Large intestine (tissue), 3 donors: Measurements from ENCODE around the gene TOR1B. TPM values are rescaled to one million over a fixed set of nuclear protein-coding genes. Genes with fewer than 3 reads are reported as not detected.
"Not testable (repeated sequence)": the region's sequence is repeated elsewhere in the genome, so short reads cannot be mapped to it uniquely, and the experiment has no call there.

Source experiments
- DNase-seq, 2 donors: peaks; one replicate each; pipeline versions ENCODE4 v3.0.0 to v3.0.0-alpha.2; 2013
- H3K27ac ChIP-seq: one replicate; pipeline ENCODE4 v1.5.1; 2013; ENCODE audit warnings: low read length
- H3K27me3 ChIP-seq: 2 replicates; pipeline ENCODE4 v1.6.1; 2013; ENCODE audit warnings: low read length; ENCODE audit not compliant: control insufficient read depth, insufficient read depth
- H3K36me3 ChIP-seq: 2 replicates; pipeline ENCODE4 v1.6.1; 2013; ENCODE audit warnings: low read length; ENCODE audit not compliant: control insufficient read depth, insufficient read depth
- H3K4me1 ChIP-seq: one replicate; pipeline ENCODE4 v1.6.1; 2013; ENCODE audit warnings: low read length; ENCODE audit not compliant: control insufficient read depth, insufficient read depth
- H3K4me3 ChIP-seq: one replicate; pipeline ENCODE4 v1.5.1; 2013; ENCODE audit warnings: low read length
- H3K9me3 ChIP-seq: one replicate; pipeline ENCODE4 v1.6.1; 2013; ENCODE audit warnings: mild to moderate bottlenecking, low read depth, low read length, moderate library complexity; ENCODE audit not compliant: control insufficient read depth
- WGBS: methylation state at CpG from one replicate; pipeline ENCODE4 v1.1.5; 2013; ENCODE audit warnings: low lambda C conversion rate; ENCODE audit not compliant: insufficient coverage; 5-methylcytosine and 5-hydroxymethylcytosine counted together
- polyA plus RNA-seq: library from polyadenylated mRNA; unstranded; fragments of 120-200 nt; gene quantifications from one replicate; pipeline ENCODE4 v1.2.1, GENCODE V29; 2013

Gene TOR1B
- polyA plus RNA-seq, 1 donor, result 22.7 TPM

GRCh38 chr9:129776566-129776937 lies 26.4 kb upstream of the TOR1B start:
- Histone ChIP-seq H3K36me3 (no peaks in the 10 kb centered on the region), H3K27me3 (no peaks in the 10 kb centered on the region), H3K27ac (peak overlapping the region; percentile 71), H3K4me1 (peaks cover 12% of the 10 kb centered on the region), H3K4me3 (no peak overlapping the region), H3K9me3 (no peaks in the 10 kb centered on the region)
- WGBS, result no CpG with 5 or more reads among the region's 8 CpGs
- no peak for DNase-seq

- peak; percentile 78 to 85 for DNase-seq
- no peaks in the 10 kb centered on the region for H3K36me3 ChIP-seq
- no CpG with 5 or more reads among the region's 16 CpGs for WGBS
- H3K27ac ChIP-seq, result peak overlapping the region; percentile 71
- H3K9me3 ChIP-seq, result no peaks in the 10 kb centered on the region
- H3K4me3 ChIP-seq, result no peak overlapping the region
- H3K4me1 ChIP-seq, result peaks cover 12% of the 10 kb centered on the region
- H3K27me3 ChIP-seq, result no peaks in the 10 kb centered on the region
Observed at GRCh38 chr9:129776938-129777768, 25.8 kb upstream of the TOR1B start.

- no peak for DNase-seq
- Histone ChIP-seq H3K4me1 (peaks cover 12% of the 10 kb centered on the region), H3K9me3 (no peaks in the 10 kb centered on the region), H3K36me3 (no peaks in the 10 kb centered on the region), H3K4me3 (no peak overlapping the region), H3K27ac (peak overlapping the region; percentile 36), H3K27me3 (no peaks in the 10 kb centered on the region)
- WGBS, result no CpG with 5 or more reads among the region's 11 CpGs
Observed at GRCh38 chr9:129777769-129778130, 25.2 kb upstream of the TOR1B start.

- no peak for DNase-seq
- H3K36me3 ChIP-seq, result no peaks in the 10 kb centered on the region
- no peak overlapping the region for H3K27ac ChIP-seq
- no peaks in the 10 kb centered on the region for H3K9me3 ChIP-seq
- peaks cover 11% of the 10 kb centered on the region for H3K4me1 ChIP-seq
- no peaks in the 10 kb centered on the region for H3K27me3 ChIP-seq
- whole genome bisulfite sequencing, result no CpG with 5 or more reads among the region's 3 CpGs
- no peak overlapping the region for H3K4me3 ChIP-seq
Observed at GRCh38 chr9:129778469-129778868, 24.5 kb upstream of the TOR1B start.

GRCh38 chr9:129779560-129780190 lies 23.3 kb upstream of the TOR1B start:
- Histone ChIP-seq H3K36me3 (no peaks in the 10 kb centered on the region), H3K27me3 (no peaks in the 10 kb centered on the region), H3K9me3 (no peaks in the 10 kb centered on the region), H3K27ac (no peak overlapping the region), H3K4me3 (no peak overlapping the region), H3K4me1 (peaks cover 6% of the 10 kb centered on the region)
- no peak for DNase-seq
- no CpG with 5 or more reads among the region's 7 CpGs for WGBS

GRCh38 chr9:129781131-129781530 lies 21.9 kb upstream of the TOR1B start:
- Histone ChIP-seq H3K36me3 (no peaks in the 10 kb centered on the region), H3K9me3 (no peaks in the 10 kb centered on the region), H3K4me3 (no peak overlapping the region), H3K27me3 (no peaks in the 10 kb centered on the region), H3K27ac (no peak overlapping the region), H3K4me1 (peaks cover 6% of the 10 kb centered on the region)
- no peak for DNase-seq
- WGBS, result no CpG with 5 or more reads among the region's 8 CpGs

- Histone ChIP-seq H3K9me3 (no peaks in the 10 kb centered on the region), H3K4me3 (no peak overlapping the region), H3K27ac (no peak overlapping the region), H3K4me1 (peaks cover under 1% of the 10 kb centered on the region), H3K27me3 (no peaks in the 10 kb centered on the region), H3K36me3 (no peaks in the 10 kb centered on the region)
- DNase-seq, result no peak
- WGBS, result no CpG with 5 or more reads among the region's 5 CpGs
Observed at GRCh38 chr9:129781981-129782380, 21.0 kb upstream of the TOR1B start.

GRCh38 chr9:129783516-129784361 lies 19.2 kb upstream of the TOR1B start:
- Histone ChIP-seq H3K4me1 (no peaks in the 10 kb centered on the region), H3K27me3 (peaks cover 2% of the 10 kb centered on the region), H3K36me3 (no peaks in the 10 kb centered on the region), H3K27ac (no peak overlapping the region), H3K4me3 (no peak overlapping the region), H3K9me3 (no peaks in the 10 kb centered on the region)
- no CpG with 5 or more reads among the region's 14 CpGs for WGBS
- DNase-seq, result peak in 1 of 2 donors; percentile 56

- H3K36me3 ChIP-seq, H3K4me1 ChIP-seq, H3K4me3 ChIP-seq, H3K9me3 ChIP-seq, DNase-seq, H3K27ac ChIP-seq, H3K27me3 ChIP-seq: not testable (repeated sequence)
- WGBS, result 90% methylated on average over 2 of the region's 11 CpGs
Observed at GRCh38 chr9:129784970-129785369, 18.0 kb upstream of the TOR1B start.

- peaks cover 2% of the 10 kb centered on the region for H3K27me3 ChIP-seq
- no CpG with 5 or more reads among the region's 1 CpG for WGBS
- H3K27ac ChIP-seq, result no peak overlapping the region
- H3K4me1 ChIP-seq, result no peaks in the 10 kb centered on the region
- H3K4me3 ChIP-seq, result no peak overlapping the region
- no peak for DNase-seq
- H3K36me3 ChIP-seq, result no peaks in the 10 kb centered on the region
- H3K9me3 ChIP-seq, result no peaks in the 10 kb centered on the region
Observed at GRCh38 chr9:129785866-129786265, 17.1 kb upstream of the TOR1B start.
